ENCODE measurements around the gene GPC6.

DNA sequence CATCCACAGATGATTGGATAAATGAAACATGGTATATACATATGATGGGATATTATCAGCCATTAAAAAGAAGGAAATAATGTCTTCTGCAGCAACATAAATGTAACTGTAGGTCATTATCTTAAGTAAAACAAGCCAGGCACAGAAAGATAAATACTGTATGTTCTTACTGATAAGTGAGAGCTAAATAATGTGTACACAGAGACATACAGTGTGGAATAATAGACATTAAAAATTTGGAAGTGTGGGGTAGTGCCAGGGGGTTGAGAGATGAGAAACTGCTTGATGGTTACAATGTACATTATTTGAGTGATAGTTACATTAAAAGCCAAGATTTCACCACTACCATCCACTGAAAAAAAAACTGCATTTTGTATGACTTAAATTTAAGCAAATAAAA is 26.0 kb upstream of the GPC6 start:
- TF ChIP-seq, protein P1, sequence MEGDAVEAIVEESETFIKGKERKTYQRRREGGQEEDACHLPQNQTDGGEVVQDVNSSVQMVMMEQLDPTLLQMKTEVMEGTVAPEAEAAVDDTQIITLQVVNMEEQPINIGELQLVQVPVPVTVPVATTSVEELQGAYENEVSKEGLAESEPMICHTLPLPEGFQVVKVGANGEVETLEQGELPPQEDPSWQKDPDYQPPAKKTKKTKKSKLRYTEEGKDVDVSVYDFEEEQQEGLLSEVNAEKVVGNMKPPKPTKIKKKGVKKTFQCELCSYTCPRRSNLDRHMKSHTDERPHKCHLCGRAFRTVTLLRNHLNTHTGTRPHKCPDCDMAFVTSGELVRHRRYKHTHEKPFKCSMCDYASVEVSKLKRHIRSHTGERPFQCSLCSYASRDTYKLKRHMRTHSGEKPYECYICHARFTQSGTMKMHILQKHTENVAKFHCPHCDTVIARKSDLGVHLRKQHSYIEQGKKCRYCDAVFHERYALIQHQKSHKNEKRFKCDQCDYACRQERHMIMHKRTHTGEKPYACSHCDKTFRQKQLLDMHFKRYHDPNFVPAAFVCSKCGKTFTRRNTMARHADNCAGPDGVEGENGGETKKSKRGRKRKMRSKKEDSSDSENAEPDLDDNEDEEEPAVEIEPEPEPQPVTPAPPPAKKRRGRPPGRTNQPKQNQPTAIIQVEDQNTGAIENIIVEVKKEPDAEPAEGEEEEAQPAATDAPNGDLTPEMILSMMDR (conservative IDR thresholded peaks at IDR 0.05): no peak
- no peak for TF ChIP-seq ZFX (IDR thresholded peaks at IDR 0.05)
